GM11168 (cell line): ENCODE results near the gene PGAP3.

Experiments used
- in situ Hi-C: fragments of 300-500 bp; cut with MboI; formaldehyde crosslinking; loops from one replicate; pipeline ENCODE4 v1.12.0; 2022; ENCODE audit warnings: low sequenced_read_pairs; ENCODE audit not compliant: unreplicated experiment

The PGAP3 gene

DNA sequence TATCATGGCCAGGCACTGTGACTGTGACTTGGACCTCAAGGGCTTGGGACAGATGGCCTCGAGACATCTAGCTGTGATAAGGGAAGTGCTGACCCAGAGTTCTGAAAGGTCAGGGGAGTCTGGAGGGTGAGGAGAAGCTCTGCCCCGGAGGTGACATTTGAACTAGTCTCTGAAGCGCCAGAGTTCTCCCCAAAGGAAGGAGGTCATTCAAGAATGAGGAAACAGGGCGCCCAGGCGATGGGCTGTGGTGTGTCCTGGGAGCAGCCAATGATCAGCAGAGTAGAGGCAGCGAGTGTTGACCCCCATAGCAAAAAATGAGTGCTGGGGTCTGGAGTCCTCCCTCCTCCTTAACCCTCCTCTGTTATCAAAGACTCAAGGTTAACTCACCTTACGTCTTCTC is 46.0 kb downstream of the PGAP3 start:
- in situ Hi-C loops, result no loop called here

GRCh38 chr17:39641097-39641496 is 46.8 kb downstream of the PGAP3 start:
- in situ Hi-C loops, result no loop called here

DNA sequence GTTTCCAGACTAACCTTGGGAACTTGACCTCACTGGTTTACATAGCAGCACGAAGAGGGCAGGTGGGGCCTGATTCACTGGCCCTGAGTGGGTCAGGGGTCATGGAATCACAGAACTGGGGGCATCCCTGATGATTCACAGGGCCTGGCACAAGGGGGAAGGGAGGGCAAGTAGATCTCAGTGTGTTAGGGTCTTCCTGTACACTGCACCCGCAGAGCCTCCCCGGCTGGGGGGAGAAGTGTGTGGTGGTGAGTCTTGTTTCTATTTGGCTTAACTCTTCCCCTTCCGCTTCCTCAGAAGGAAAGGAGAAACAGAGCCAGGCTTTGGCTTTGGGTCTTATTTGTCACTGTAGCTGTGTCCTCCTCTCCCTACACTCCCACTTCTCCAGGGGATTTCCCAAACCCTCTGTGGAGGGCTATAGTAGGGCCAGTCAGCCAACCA is 47.2 kb downstream of the PGAP3 start:
- in situ Hi-C loops, result no loop called here

DNA sequence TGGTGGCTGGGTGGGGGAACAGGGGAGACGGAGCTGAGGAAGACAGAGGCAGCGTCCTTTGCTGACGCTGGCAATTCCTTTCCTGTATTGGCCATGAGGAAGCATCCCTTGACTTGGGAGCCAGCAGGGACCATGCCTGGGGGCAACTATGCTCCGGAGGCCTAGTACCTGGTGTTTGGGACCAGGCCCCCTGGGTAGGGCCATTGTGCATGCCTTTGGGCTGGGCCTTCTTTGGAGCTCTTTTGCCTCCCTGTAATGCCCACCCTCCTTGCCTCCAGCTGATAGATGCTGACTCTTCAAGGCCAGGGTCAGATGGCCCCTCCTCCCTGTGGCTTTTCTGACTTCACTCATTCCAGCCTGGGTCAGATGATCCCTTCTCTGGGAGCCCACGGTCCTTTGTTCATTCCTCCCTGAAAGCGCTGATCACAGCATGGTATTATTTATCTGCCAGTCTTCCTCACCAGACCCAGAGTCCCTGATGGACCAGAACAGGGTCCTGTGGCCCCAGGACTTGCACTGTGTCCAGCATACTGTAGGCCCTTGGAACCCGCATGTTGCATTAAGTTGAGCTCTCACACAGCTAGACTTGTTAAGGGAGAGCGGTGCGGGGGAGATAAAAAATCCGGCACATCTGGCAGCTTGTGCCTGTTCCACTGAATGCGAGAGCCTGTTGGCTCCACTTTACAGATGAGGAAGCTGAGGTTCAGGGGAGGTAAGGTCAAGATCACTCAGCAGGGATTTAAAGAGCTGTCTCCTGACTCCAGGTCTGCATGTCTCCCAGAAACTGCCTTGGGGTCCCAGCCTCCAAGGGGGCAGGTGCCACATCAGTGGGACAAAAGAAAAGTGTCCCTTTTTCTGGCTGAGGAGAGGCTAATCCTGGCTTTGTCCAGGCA is 48.0 kb downstream of the PGAP3 start:
- in situ Hi-C loops, result loop anchor here (10.0 kb wide), 1 partner anchor 115 kb away; no protein-coding TSS in a partner anchor

- in situ Hi-C loops, result loop anchor here (10.0 kb wide), 1 partner anchor 116 kb away; no protein-coding TSS in a partner anchor
These were observed 48.8 kb downstream of the PGAP3 start for GRCh38 chr17:39639043-39639442.

GRCh38 chr17:39638317-39638716 is 49.5 kb downstream of the PGAP3 start:
- in situ Hi-C loops, result loop anchor here (10.0 kb wide), 1 partner anchor 116 kb away; no protein-coding TSS in a partner anchor

- in situ Hi-C loops, result loop anchor here (10.0 kb wide), 1 partner anchor 118 kb away; no protein-coding TSS in a partner anchor
These were observed 50.7 kb downstream of the PGAP3 start, which contains the start of gene STARD3 for GRCh38 chr17:39636927-39637736. Gene STARD3 (plus strand): TSS chr17:39637144. CDS start chr17:39653532, 16,388 bp downstream.

- in situ Hi-C loops, result loop anchor here (10.0 kb wide), 1 partner anchor 118 kb away; no protein-coding TSS in a partner anchor
These were observed 51.3 kb downstream of the PGAP3 start for GRCh38 chr17:39636587-39636926.

- in situ Hi-C loops, result loop anchor here (10.0 kb wide), 1 partner anchor 119 kb away; no protein-coding TSS in a partner anchor
These were observed 52.2 kb downstream of the PGAP3 start for GRCh38 chr17:39635614-39636176.

- in situ Hi-C loops, result loop anchor here (10.0 kb wide), 1 partner anchor 120 kb away; no protein-coding TSS in a partner anchor
These were observed 53.4 kb downstream of the PGAP3 start for GRCh38 chr17:39634384-39634871.

DNA sequence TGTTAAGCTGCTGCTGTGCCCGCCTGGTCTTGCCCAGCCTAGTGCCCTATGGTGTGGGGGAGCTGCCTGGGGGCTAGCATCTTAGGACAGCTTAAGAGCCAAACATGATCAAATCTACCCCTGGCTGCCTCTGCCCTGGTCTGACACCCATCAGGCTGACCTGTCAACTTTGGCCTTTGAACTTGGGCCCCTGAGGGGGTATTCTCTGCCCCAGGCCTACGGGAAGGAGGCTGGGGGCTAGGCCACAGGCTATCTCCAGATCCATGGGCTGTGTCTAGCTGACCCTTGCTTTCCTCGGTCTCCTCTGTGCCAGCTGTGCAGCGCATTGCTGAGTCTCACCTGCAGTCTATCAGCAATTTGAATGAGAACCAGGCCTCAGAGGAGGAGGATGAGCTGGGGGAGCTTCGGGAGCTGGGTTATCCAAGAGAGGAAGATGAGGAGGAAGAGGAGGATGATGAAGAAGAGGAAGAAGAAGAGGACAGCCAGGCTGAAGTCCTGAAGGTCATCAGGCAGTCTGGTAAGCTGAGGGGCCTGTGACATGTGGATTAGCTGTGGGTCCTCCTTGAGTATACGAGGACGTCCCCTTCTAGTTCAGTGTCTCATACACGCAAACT is 54.2 kb downstream of the PGAP3 start:
- in situ Hi-C loops, result loop anchor here (10.0 kb wide), 1 partner anchor 121 kb away; no protein-coding TSS in a partner anchor

GRCh38 chr17:39632153-39632941 is 55.5 kb downstream of the PGAP3 start:
- in situ Hi-C loops, result loop anchor here (10.0 kb wide), 1 partner anchor 122 kb away; no protein-coding TSS in a partner anchor

- in situ Hi-C loops, result loop anchor here (10.0 kb wide), 1 partner anchor 123 kb away; no protein-coding TSS in a partner anchor
These were observed 56.5 kb downstream of the PGAP3 start for GRCh38 chr17:39631403-39631802.

GRCh38 chr17:39629898-39630297 is 58.0 kb downstream of the PGAP3 start:
- in situ Hi-C loops, result loop anchor here (10.0 kb wide), 1 partner anchor 125 kb away; no protein-coding TSS in a partner anchor

GRCh38 chr17:39629494-39629880 is 58.4 kb downstream of the PGAP3 start:
- in situ Hi-C loops, result no loop called here

GRCh38 chr17:39628655-39629493 is 59.0 kb downstream of the PGAP3 start:
- in situ Hi-C loops, result no loop called here

GRCh38 chr17:39627712-39628516 is 59.9 kb downstream of the PGAP3 start:
- in situ Hi-C loops, result no loop called here
